Esophagus squamous epithelium (tissue), 4 donors: ENCODE results near the gene WWC1.

ENCODE experiments used
- POLR2A ChIP-seq, 4 donors: fragments of 450-650 bp; IDR thresholded peaks; one replicate each; pipeline ENCODE4 v1.6.1; 2017; ENCODE audit warnings: antibody characterized with exemption in 4 of 4, mild to moderate bottlenecking in 4 of 4, moderate library complexity in 3 of 4
- TF ChIP-seq, protein P1 (sequence below), 6 experiments: fragments of 450-650 bp in 4 of 6; fragments of 200-600 bp in 2 of 6; sonication (generic) in 2 of 6; IDR thresholded peaks; one replicate each; pipeline ENCODE4 v1.5.1; 2016 to 2019; ENCODE audit warnings: antibody characterized with exemption in 6 of 6, mild to moderate bottlenecking in 4 of 6, moderate library complexity in 4 of 6

DNA sequence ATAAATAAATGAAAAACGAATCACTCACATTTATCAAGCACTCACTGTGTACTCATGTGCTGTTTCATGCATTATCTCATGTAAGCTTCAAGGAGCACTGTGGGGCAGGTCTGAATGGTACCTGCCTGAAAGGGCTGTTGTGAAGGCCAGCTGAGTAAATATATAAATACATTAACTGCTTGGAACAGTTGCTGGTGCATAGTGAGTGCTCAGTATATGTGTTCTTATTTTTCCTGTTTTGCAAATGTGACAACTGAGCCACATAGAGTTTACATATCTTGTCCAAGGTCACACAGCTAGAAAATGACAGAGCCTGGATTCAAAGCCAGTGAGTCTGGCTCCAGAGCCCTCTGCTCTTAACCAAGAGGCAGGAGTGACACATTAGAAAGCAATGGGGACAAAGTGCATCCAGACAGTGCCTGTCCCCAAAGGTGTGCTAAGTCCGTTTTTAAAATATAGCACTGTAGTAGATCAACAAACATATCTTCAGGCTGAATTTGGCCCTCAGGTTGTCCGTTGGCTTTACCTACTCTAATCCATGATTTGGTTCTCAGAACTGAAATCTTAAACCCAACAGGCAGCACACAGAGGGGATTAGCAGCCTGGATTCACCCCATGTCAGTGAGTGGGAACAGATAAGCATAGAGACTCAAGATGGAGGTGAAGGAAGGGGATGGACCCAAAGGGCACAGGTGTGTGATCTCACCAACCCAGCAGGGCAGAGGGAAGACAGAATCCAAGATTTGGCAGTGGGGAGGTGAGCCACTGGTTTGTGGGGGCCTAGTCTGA lies 70.8 kb downstream of the WWC1 start:
- no peak for TF ChIP-seq POLR2A (IDR thresholded peaks at IDR 0.05)
- TF ChIP-seq, protein P1, sequence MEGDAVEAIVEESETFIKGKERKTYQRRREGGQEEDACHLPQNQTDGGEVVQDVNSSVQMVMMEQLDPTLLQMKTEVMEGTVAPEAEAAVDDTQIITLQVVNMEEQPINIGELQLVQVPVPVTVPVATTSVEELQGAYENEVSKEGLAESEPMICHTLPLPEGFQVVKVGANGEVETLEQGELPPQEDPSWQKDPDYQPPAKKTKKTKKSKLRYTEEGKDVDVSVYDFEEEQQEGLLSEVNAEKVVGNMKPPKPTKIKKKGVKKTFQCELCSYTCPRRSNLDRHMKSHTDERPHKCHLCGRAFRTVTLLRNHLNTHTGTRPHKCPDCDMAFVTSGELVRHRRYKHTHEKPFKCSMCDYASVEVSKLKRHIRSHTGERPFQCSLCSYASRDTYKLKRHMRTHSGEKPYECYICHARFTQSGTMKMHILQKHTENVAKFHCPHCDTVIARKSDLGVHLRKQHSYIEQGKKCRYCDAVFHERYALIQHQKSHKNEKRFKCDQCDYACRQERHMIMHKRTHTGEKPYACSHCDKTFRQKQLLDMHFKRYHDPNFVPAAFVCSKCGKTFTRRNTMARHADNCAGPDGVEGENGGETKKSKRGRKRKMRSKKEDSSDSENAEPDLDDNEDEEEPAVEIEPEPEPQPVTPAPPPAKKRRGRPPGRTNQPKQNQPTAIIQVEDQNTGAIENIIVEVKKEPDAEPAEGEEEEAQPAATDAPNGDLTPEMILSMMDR (IDR thresholded peaks at IDR 0.05) = no peak
